IMR-90 (cell line): ENCODE measurements around the gene RIMBP2. TPM values are rescaled to one million over a fixed set of nuclear protein-coding genes. Genes with fewer than 3 reads are reported as not detected.

Source experiments
- ATAC-seq: fragments of 200-7000 bp; cut with Tn5 transposase; 2 replicates; pipeline ENCODE4 v1.9.1; 2020; ENCODE audit warnings: low read depth, mild to moderate bottlenecking, moderate library complexity
- BruUV-seq: library from RNA; stranded (reverse); fragments of 400-500 nt; replicated peaks from 2 replicates; lab custom pipeline; 2021; lab: Mats Ljungman, UMichigan
- CTCF ChIA-PET: fragments of 300-600 bp; formaldehyde crosslinking; extraction: SDS; loops from one replicate; lab custom pipeline; 2021; ENCODE audit warnings: antibody characterized with exemption; lab: Yijun Ruan, JAX
- POLR2A ChIA-PET: fragments of 300-600 bp; sonication (Branson Sonifier 250); formaldehyde crosslinking; loops from one replicate; lab custom pipeline; 2022; ENCODE audit warnings: antibody characterized with exemption; ENCODE audit not compliant: unreplicated experiment; lab: Charles Lee
- DNase-seq: peaks from one replicate; pipeline ENCODE4 v3.0.0; 2013
- H2AFZ ChIP-seq: replicated peaks from 2 replicates; pipeline ENCODE3; 2013; ENCODE audit warnings: low read length, mild to moderate bottlenecking; ENCODE audit not compliant: poor library complexity
- H2AK5ac ChIP-seq: 2 replicates; pipeline ENCODE4 v1.6.1; 2013; ENCODE audit warnings: low read depth, low read length, inconsistent platforms
- H2AK9ac ChIP-seq: replicated peaks from 2 replicates; pipeline ENCODE3; 2013; ENCODE audit warnings: mild to moderate bottlenecking, low read depth, low read length, moderate library complexity; ENCODE audit not compliant: poor library complexity
- H2BK120ac ChIP-seq: 2 replicates; pipeline ENCODE4 v1.6.1; 2013; ENCODE audit warnings: low read depth, low read length, inconsistent platforms
- H2BK15ac ChIP-seq: 3 replicates; pipeline ENCODE4 v1.6.1; 2013; ENCODE audit warnings: low read depth, low read length, inconsistent platforms
- H2BK20ac ChIP-seq: 2 replicates; pipeline ENCODE4 v1.6.1; 2013; ENCODE audit warnings: low read depth, mild to moderate bottlenecking, inconsistent platforms, low read length, moderate library complexity
- H2BK5ac ChIP-seq: 2 replicates; pipeline ENCODE4 v1.6.1; 2013; ENCODE audit warnings: mild to moderate bottlenecking, low read depth, low read length, inconsistent platforms; ENCODE audit not compliant: poor library complexity, severe bottlenecking
- H3K14ac ChIP-seq: replicated peaks from 2 replicates; pipeline ENCODE4 v1.6.1; 2013; ENCODE audit warnings: low read depth, low read length, inconsistent platforms
- H3K18ac ChIP-seq: 2 replicates; pipeline ENCODE4 v1.6.1; 2013; ENCODE audit warnings: low read depth, low read length, control low read depth
- H3K23ac ChIP-seq: 2 replicates; pipeline ENCODE4 v1.6.1; 2013; ENCODE audit warnings: low read depth, low read length, inconsistent platforms
- H3K27ac ChIP-seq: 2 replicates; pipeline ENCODE4 v1.5.1; 2013; ENCODE audit warnings: mild to moderate bottlenecking, control low read depth, low read length; ENCODE audit not compliant: insufficient read depth
- H3K27me3 ChIP-seq: 2 replicates; pipeline ENCODE4 v1.6.1; 2013; ENCODE audit warnings: low read length; ENCODE audit not compliant: control insufficient read depth, insufficient read depth
- H3K36me3 ChIP-seq: 2 replicates; pipeline ENCODE4 v1.6.1; 2013; ENCODE audit warnings: low read length, mixed read lengths; ENCODE audit not compliant: control insufficient read depth, insufficient read depth
- H3K4ac ChIP-seq: 2 replicates; pipeline ENCODE4 v1.6.1; 2013; ENCODE audit warnings: low read depth, low read length, inconsistent platforms
- H3K4me1 ChIP-seq: 2 replicates; pipeline ENCODE4 v1.6.1; 2013; ENCODE audit warnings: low read length, mixed read lengths; ENCODE audit not compliant: control insufficient read depth, insufficient read depth
- H3K4me2 ChIP-seq: 2 replicates; pipeline ENCODE4 v1.6.1; 2013; ENCODE audit warnings: low read depth, mild to moderate bottlenecking, control low read depth, low read length, moderate library complexity
- H3K4me3 ChIP-seq: 2 replicates; pipeline ENCODE4 v1.5.1; 2013; ENCODE audit warnings: low read depth, mild to moderate bottlenecking, control low read depth, low read length, moderate library complexity; ENCODE audit not compliant: insufficient read depth
- H3K56ac ChIP-seq: 2 replicates; pipeline ENCODE4 v1.6.1; 2013; ENCODE audit warnings: low read length, inconsistent platforms; ENCODE audit not compliant: insufficient read depth; ENCODE audit errors: extremely low read depth
- H3K79me1 ChIP-seq, 2 experiments: 2 replicates each; pipeline ENCODE4 v1.6.1; 2013; ENCODE audit warnings: low read length in 2 of 2, inconsistent platforms in 1 of 2, low read depth in 1 of 2
- H3K9ac ChIP-seq: 2 replicates; pipeline ENCODE4 v1.6.1; 2013; ENCODE audit warnings: low read depth, low read length, control low read depth
- H3K9me1 ChIP-seq: 2 replicates; pipeline ENCODE4 v1.6.1; 2013; ENCODE audit warnings: low read length, inconsistent platforms; ENCODE audit not compliant: insufficient read depth
- H3K9me3 ChIP-seq: 2 replicates; pipeline ENCODE4 v1.6.1; 2013; ENCODE audit warnings: low read length; ENCODE audit not compliant: control insufficient read depth, insufficient read depth
- H4K20me1 ChIP-seq: 2 replicates; pipeline ENCODE4 v1.6.1; 2013; ENCODE audit warnings: low read length, inconsistent platforms; ENCODE audit not compliant: insufficient read depth
- H4K5ac ChIP-seq: 2 replicates; pipeline ENCODE4 v1.6.1; 2013; ENCODE audit warnings: mild to moderate bottlenecking, low read depth, low read length, control low read depth
- H4K8ac ChIP-seq, 2 experiments: 2 replicates each; pipeline ENCODE4 v1.6.1; 2013; ENCODE audit warnings: low read depth in 2 of 2, low read length in 2 of 2, control low read depth in 1 of 2, inconsistent platforms in 1 of 2
- H4K91ac ChIP-seq: 2 replicates; pipeline ENCODE4 v1.6.1; 2013; ENCODE audit warnings: low read depth, low read length, inconsistent platforms; ENCODE audit not compliant: insufficient read depth
- BHLHE40 ChIP-seq: fragments of 150-350 bp; IDR thresholded peaks from 2 replicates; pipeline ENCODE4 v1.6.1; 2016; ENCODE audit warnings: mild to moderate bottlenecking, low read depth, low read length
- CHD1 ChIP-seq: IDR thresholded peaks from 2 replicates; pipeline ENCODE4 v1.6.1; 2012; ENCODE audit warnings: low read depth, low read length, improper control_type of control experiment
- CTCF ChIP-seq: conservative IDR thresholded peaks from 2 replicates; pipeline ENCODE4 v1.5.1; 2012; ENCODE audit warnings: mild to moderate bottlenecking, low read depth, low read length, improper control_type of control experiment
- ELK1 ChIP-seq: fragments of 150-350 bp; IDR thresholded peaks from 2 replicates; pipeline ENCODE4 v1.6.1; 2016; ENCODE audit warnings: low read depth, mild to moderate bottlenecking, low read length, moderate library complexity, borderline replicate concordance
- FOS ChIP-seq: fragments of 150-350 bp; IDR thresholded peaks from 2 replicates; pipeline ENCODE4 v1.6.1; 2016; ENCODE audit warnings: low read depth, low read length
- MAZ ChIP-seq: IDR thresholded peaks from 2 replicates; pipeline ENCODE4 v1.6.1; 2012; ENCODE audit warnings: low read depth, mild to moderate bottlenecking, low read length, improper control_type of control experiment, moderate library complexity, borderline replicate concordance
- NFE2L2 ChIP-seq: fragments of 150-350 bp; IDR thresholded peaks from 2 replicates; pipeline ENCODE4 v1.6.1; 2016; ENCODE audit warnings: low read depth, mild to moderate bottlenecking, low read length
- RCOR1 ChIP-seq: IDR thresholded peaks from 2 replicates; pipeline ENCODE4 v1.6.1; 2012; ENCODE audit warnings: mild to moderate bottlenecking, low read length, improper control_type of control experiment; ENCODE audit not compliant: insufficient replicate concordance
- RFX5 ChIP-seq: IDR thresholded peaks from 2 replicates; pipeline ENCODE4 v1.8.0; 2012; ENCODE audit warnings: low read depth, mild to moderate bottlenecking, low read length, moderate library complexity
- USF2 ChIP-seq: fragments of 150-350 bp; IDR thresholded peaks from 2 replicates; pipeline ENCODE4 v1.6.1; 2017; ENCODE audit warnings: mild to moderate bottlenecking, antibody characterized with exemption, low read length, low read depth
- WGBS, 2 experiments: methylation state at CpG; one replicate each; pipeline versions ENCODE4 v1.1.5 to v1.1.7; 2013; ENCODE audit warnings: missing lambda C conversion rate in 2 of 2; ENCODE audit not compliant: insufficient read length in 1 of 2; ENCODE audit errors: extremely low coverage in 2 of 2; 5-methylcytosine and 5-hydroxymethylcytosine counted together
- dilution Hi-C: fragments of 300-500 bp; cut with HindIII; formaldehyde crosslinking; loops from one replicate; pipeline ENCODE4 v1.14.3; 2018; ENCODE audit warnings: low sequenced_read_pairs; ENCODE audit not compliant: unreplicated experiment
- in situ Hi-C: fragments of 300-500 bp; cut with MboI; formaldehyde crosslinking; loops from 3 replicates; pipeline ENCODE4 v1.14.3; 2019; ENCODE audit warnings: low sequenced_read_pairs, inconsistent platforms, mixed read lengths
- intact Hi-C: fragments of 100-400 bp; cut with micrococcal nuclease; formaldehyde crosslinking; loops from 2 replicates; pipeline ENCODE4 v1.10.0; 2022
- polyA plus RNA-seq, 3 experiments: library from polyadenylated mRNA; depleted of rRNA; stranded (reverse); fragments of >200 nt; gene quantifications; 2 replicates each; pipeline ENCODE4 v1.2.3, GENCODE V29; 2012; ENCODE audit warnings: low replicate concordance in 1 of 3
- total RNA-seq: library from RNA; depleted of rRNA; stranded (reverse); fragments of >200 nt; gene quantifications from 2 replicates; pipeline ENCODE4 v1.2.3, GENCODE V29; 2012

The RIMBP2 gene
- total and polyA plus RNA-seq, 2 of the 4 experiments (the other 2 are of a cell fraction), result not detected

GRCh38 chr12:130647814-130648213 is 68.3 kb downstream of the RIMBP2 start (continued):
- TF ChIP-seq ELK1 (no peak), NFE2L2 (no peak), RFX5 (no peak), MAZ (no peak)

GRCh38 chr12:130646716-130647370 is 69.3 kb downstream of the RIMBP2 start:
- dilution Hi-C loops, result no loop called here
- no peaks in the 10 kb centered on the region for H3K27me3 ChIP-seq
- no peak overlapping the region for H2BK120ac ChIP-seq
- TF ChIP-seq CTCF (no peak), RCOR1 (no peak), NFE2L2 (no peak), USF2 (no peak), CHD1 (no peak), BHLHE40 (no peak), RFX5 (no peak), FOS (no peak)
- H2AK5ac ChIP-seq, result no peak overlapping the region
- H3K4me1 ChIP-seq, result no peaks in the 10 kb centered on the region
- H3K27ac ChIP-seq, result no peak overlapping the region
- H2BK5ac ChIP-seq, result no peak overlapping the region
- peaks cover 51% of the 10 kb centered on the region for H3K9me3 ChIP-seq
- no peak overlapping the region for H3K14ac ChIP-seq
- no peaks in the 10 kb centered on the region for H3K36me3 ChIP-seq
- H3K23ac ChIP-seq, result no peak overlapping the region
- no peak overlapping the region for H3K9ac ChIP-seq
- H2BK20ac ChIP-seq, result no peak overlapping the region
- no peak overlapping the region for H3K4me3 ChIP-seq
- H2AK9ac ChIP-seq, result no peak overlapping the region
- H3K56ac ChIP-seq, result no peak overlapping the region
- no peak overlapping the region for H3K4me2 ChIP-seq
- H3K9me1 ChIP-seq, result no peaks in the 10 kb centered on the region
- CTCF ChIA-PET, result no interaction called here
- no peak overlapping the region for H4K5ac ChIP-seq
- H4K20me1 ChIP-seq, result no peaks in the 10 kb centered on the region
- H3K18ac ChIP-seq, result no peak overlapping the region
- no peak overlapping the region for H3K4ac ChIP-seq
- H4K8ac ChIP-seq, result no peak overlapping the region
- ATAC-seq, result no peak
- H2AFZ ChIP-seq, result no peak overlapping the region
- POLR2A ChIA-PET, result no interaction called here
- no peak for DNase-seq
- in situ Hi-C loops, result no loop called here
- 20% methylated on average over 1 of the region's 16 CpGs; no CpG with 5 or more reads in 1 of the 2 experiments for WGBS, 2 experiments
- no TSS peak for BruUV-seq
- intact Hi-C loops, result no loop called here
- no peak overlapping the region for H2BK15ac ChIP-seq
- H3K79me1 ChIP-seq, result no peaks in the 10 kb centered on the region
- H4K91ac ChIP-seq, result no peak overlapping the region
